C4-2B (cell line): ENCODE results near the gene FOXP1.

ENCODE experiments used
- CTCF ChIP-seq: fragments of 450-650 bp; conservative IDR thresholded peaks from 2 replicates; pipeline ENCODE4 v1.5.1; 2017; ENCODE audit warnings: mild to moderate bottlenecking
- ZFX ChIP-seq: fragments of 450-650 bp; IDR thresholded peaks from 2 replicates; pipeline ENCODE4 v1.6.1; 2017

- TF ChIP-seq CTCF (no peak), ZFX (no peak)
Observed at GRCh38 chr3:71047616-71048531, 535.7 kb downstream of the FOXP1 start.
